Measurements from ENCODE around the gene ATM. TPM values are rescaled to one million over a fixed set of nuclear protein-coding genes. Genes with fewer than 3 reads are reported as not detected.

ATM gene
- total RNA-seq, 2 donors from 2014 or later = 32.9 to 80.9 TPM

GRCh38 chr11:108220721-108221336 is 2.0 kb upstream of the ATM start:
- TF ChIP-seq POLR2AphosphoS5 (IDR thresholded peaks at IDR 0.05) (no peak), POLR2A (IDR thresholded peaks at IDR 0.05) (no peak)
- TF ChIP-seq, protein P1, sequence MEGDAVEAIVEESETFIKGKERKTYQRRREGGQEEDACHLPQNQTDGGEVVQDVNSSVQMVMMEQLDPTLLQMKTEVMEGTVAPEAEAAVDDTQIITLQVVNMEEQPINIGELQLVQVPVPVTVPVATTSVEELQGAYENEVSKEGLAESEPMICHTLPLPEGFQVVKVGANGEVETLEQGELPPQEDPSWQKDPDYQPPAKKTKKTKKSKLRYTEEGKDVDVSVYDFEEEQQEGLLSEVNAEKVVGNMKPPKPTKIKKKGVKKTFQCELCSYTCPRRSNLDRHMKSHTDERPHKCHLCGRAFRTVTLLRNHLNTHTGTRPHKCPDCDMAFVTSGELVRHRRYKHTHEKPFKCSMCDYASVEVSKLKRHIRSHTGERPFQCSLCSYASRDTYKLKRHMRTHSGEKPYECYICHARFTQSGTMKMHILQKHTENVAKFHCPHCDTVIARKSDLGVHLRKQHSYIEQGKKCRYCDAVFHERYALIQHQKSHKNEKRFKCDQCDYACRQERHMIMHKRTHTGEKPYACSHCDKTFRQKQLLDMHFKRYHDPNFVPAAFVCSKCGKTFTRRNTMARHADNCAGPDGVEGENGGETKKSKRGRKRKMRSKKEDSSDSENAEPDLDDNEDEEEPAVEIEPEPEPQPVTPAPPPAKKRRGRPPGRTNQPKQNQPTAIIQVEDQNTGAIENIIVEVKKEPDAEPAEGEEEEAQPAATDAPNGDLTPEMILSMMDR (IDR thresholded peaks at IDR 0.05) = no peak
- 32% methylated on average over 5 of the region's 5 CpGs for WGBS
- H3K9me3 ChIP-seq = no peaks in the 10 kb centered on the region
- peak overlapping the region; percentile 69 to 76 for H3K4me3 ChIP-seq
- DNase-seq (ENCODE audit: low spot score) = no peak
- intact Hi-C loops (cut with DNase I) = loop anchor here (5.0 to 10.0 kb wide), 2 partner anchors 274 to 441 kb away; partner anchors contain the start of gene POGLUT3
- no peaks in the 10 kb centered on the region for H3K27me3 ChIP-seq (replicated peaks; ENCODE audit: insufficient read depth)
- no peak overlapping the region for H3K27ac ChIP-seq
- H3K36me3 ChIP-seq = no peaks in the 10 kb centered on the region
- H3K4me1 ChIP-seq (replicated peaks) = no peaks in the 10 kb centered on the region

DNA sequence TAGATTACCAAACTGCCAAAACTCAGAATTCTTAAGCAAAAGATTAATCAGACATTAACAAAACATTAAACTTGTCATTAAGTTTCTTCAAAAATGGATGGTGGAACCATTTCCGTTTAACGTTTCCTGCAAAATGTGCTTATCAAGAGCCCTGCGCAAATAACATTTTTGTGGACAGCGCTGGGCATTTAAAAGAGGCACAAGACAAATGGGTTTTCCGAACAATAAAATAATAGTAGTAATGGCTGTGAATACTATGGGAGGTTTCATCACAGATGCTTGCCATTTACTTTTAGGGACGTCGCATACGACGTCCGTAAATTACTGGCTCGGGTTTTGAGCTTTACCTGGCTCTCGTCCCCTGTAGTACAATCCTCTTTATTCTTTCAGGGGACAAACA is 1.5 kb upstream of the ATM start:
- intact Hi-C loops (cut with DNase I) = loop anchor here (5.0 to 10.0 kb wide), 2 partner anchors 273 to 441 kb away; partner anchors contain the start of gene POGLUT3
- H3K4me1 ChIP-seq (replicated peaks) = no peaks in the 10 kb centered on the region

DNA sequence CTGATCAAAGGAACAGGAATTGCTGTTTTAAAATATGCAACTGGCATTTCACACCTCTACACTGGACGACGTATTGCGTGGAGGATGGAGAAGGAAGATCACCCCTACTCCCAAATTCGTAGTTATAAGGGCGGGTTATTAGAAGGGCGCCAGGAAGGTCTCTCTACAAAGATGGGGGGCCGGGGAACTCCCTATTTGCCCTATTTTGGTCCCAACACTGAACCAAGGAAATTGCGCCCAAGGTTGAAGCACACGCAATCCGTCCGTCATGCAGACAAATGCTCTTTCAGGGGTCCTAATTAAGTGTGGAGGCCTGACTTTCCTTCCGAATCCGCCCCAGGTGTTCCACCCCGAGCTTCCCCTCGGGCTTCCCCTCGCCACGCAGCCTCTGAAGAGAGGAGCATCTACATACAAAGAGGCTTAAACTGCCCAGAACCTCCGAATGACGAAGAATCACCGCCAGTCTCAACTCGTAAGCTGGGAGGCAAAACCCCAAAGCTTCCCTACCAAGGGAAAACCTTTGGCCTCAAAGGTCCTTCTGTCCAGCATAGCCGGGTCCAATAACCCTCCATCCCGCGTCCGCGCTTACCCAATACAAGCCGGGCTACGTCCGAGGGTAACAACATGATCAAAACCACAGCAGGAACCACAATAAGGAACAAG is 825 bp upstream of the ATM start:
- TF ChIP-seq POLR2AphosphoS5 (IDR thresholded peaks at IDR 0.05) = no peak
- TF ChIP-seq, protein P1 (IDR thresholded peaks at IDR 0.05) = no peak
- no peak for TF ChIP-seq POLR2A (IDR thresholded peaks at IDR 0.05)

More for the DNA sequence above, 1.5 kb upstream of the ATM start:
- no peaks in the 10 kb centered on the region for H3K36me3 ChIP-seq
- DNase-seq (ENCODE audit: low spot score) = no peak
- H3K4me3 ChIP-seq = peak overlapping the region; percentile 69 to 76
- WGBS = under 1% methylated on average over 12 of the region's 12 CpGs
- no peak for TF ChIP-seq POLR2AphosphoS5 (IDR thresholded peaks at IDR 0.05)
- TF ChIP-seq, protein P1 (IDR thresholded peaks at IDR 0.05) = no peak
- no peak for TF ChIP-seq POLR2A (IDR thresholded peaks at IDR 0.05)
- no peaks in the 10 kb centered on the region for H3K9me3 ChIP-seq
- H3K27me3 ChIP-seq (replicated peaks; ENCODE audit: insufficient read depth) = no peaks in the 10 kb centered on the region
- peak overlapping the region; percentile 89 to 97 for H3K27ac ChIP-seq

GRCh38 chr11:108223348-108224149 is 682 bp downstream of the ATM start:
- Histone ChIP-seq H3K4me1 (replicated peaks) (no peaks in the 10 kb centered on the region), H3K36me3 (no peaks in the 10 kb centered on the region), H3K9me3 (no peaks in the 10 kb centered on the region), H3K4me3 (peak overlapping the region; percentile 69 to 76), H3K27ac (peak overlapping the region; percentile 89 to 97), H3K27me3 (replicated peaks; ENCODE audit: insufficient read depth) (no peaks in the 10 kb centered on the region)
- 12% methylated on average over 20 of the region's 20 CpGs for WGBS
- intact Hi-C loops (cut with DNase I) = loop anchor here (2.0 to 10.0 kb wide), 4 partner anchors 103 to 439 kb away; partner anchors contain the start of genes ACAT1, C11orf65 and POGLUT3
- DNase-seq (ENCODE audit: low spot score) = no peak
- TF ChIP-seq POLR2AphosphoS5 (IDR thresholded peaks at IDR 0.05) (no peak), POLR2A (IDR thresholded peaks at IDR 0.05) (no peak)
- TF ChIP-seq, protein P1 (IDR thresholded peaks at IDR 0.05) = no peak

More for the DNA sequence above, 825 bp upstream of the ATM start:
- Histone ChIP-seq H3K27me3 (replicated peaks; ENCODE audit: insufficient read depth) (no peaks in the 10 kb centered on the region), H3K36me3 (no peaks in the 10 kb centered on the region), H3K4me1 (replicated peaks) (no peaks in the 10 kb centered on the region), H3K27ac (peak overlapping the region; percentile 89 to 97), H3K9me3 (no peaks in the 10 kb centered on the region), H3K4me3 (peak overlapping the region; percentile 69 to 76)
- DNase-seq (ENCODE audit: low spot score) = no peak
- WGBS = under 1% methylated on average over 29 of the region's 29 CpGs
- intact Hi-C loops (cut with DNase I) = loop anchor here (2.0 to 10.0 kb wide), 4 partner anchors 101 to 440 kb away; partner anchors contain the start of genes ACAT1, C11orf65 and POGLUT3
